GM12878 (cell line): Measurements from ENCODE around the gene TRA2B. TPM values are rescaled to one million over a fixed set of nuclear protein-coding genes. Genes with fewer than 3 reads are reported as not detected.

Source experiments
- ATAC-seq: fragments of 200-7000 bp; cut with Tn5 transposase; 3 replicates; pipeline ENCODE4 v1.9.1; 2020; ENCODE audit warnings: mild to moderate bottlenecking, moderate library complexity
- BruUV-seq: library from RNA; stranded (reverse); fragments of 400-500 nt; replicated peaks from 2 replicates; lab custom pipeline; 2021; lab: Mats Ljungman, UMichigan
- CTCF ChIA-PET: fragments of 300-600 bp; sonication (Branson Sonifier 250); formaldehyde crosslinking; extraction: SDS; loops from one replicate; lab custom pipeline; 2021; ENCODE audit warnings: inconsistent platforms; lab: Yijun Ruan, JAX
- POLR2A ChIA-PET: fragments of 350-600 bp; formaldehyde crosslinking; extraction: SDS; loops from one replicate; lab custom pipeline; 2021; ENCODE audit warnings: inconsistent platforms; lab: Charles Lee
- RAD21 ChIA-PET: fragments of 300-600 bp; sonication (Branson Sonifier 250); formaldehyde crosslinking; loops from one replicate; lab custom pipeline; 2023; ENCODE audit warnings: antibody characterized with exemption; ENCODE audit not compliant: unreplicated experiment; lab: Charles Lee
- SMC1A ChIA-PET: fragments of 300-600 bp; sonication (Branson Sonifier 250); formaldehyde crosslinking; loops from one replicate; lab custom pipeline; 2023; ENCODE audit not compliant: unreplicated experiment, uncharacterized antibody; lab: Charles Lee
- DNase-seq: peaks from one replicate; pipeline ENCODE4 v3.0.0-alpha.2; 2011; ENCODE audit warnings: low read depth, low spot score
- FAIRE-seq: peaks from 3 replicates; lab custom pipeline; 2011; peaks lifted over from hg19 to GRCh38; lab: Jason Lieb, UNC
- H2AFZ ChIP-seq: 2 replicates; pipeline ENCODE4 v1.6.0; 2011; ENCODE audit warnings: low read depth, low read length, control low read depth; ENCODE audit not compliant: control insufficient read depth
- H3K27ac ChIP-seq: 2 replicates; pipeline ENCODE4 v1.5.1; 2011; ENCODE audit warnings: control low read depth; ENCODE audit not compliant: control insufficient read depth, insufficient read depth
- H3K27me3 ChIP-seq, 2 experiments: replicated peaks in 1 of 2; 2 replicates each; pipeline versions ENCODE4 v1.6.0 to v1.6.1; 2011; ENCODE audit warnings: low read length in 1 of 2; ENCODE audit not compliant: control insufficient read depth in 2 of 2, insufficient read depth in 2 of 2
- H3K36me3 ChIP-seq, 2 experiments: 2 replicates each; pipeline ENCODE4 v1.5.1; 2011; ENCODE audit warnings: low read length in 1 of 2; ENCODE audit not compliant: control insufficient read depth in 2 of 2, insufficient read depth in 2 of 2
- H3K4me1 ChIP-seq: 2 replicates; pipeline ENCODE4 v1.6.1; 2011; ENCODE audit warnings: mild to moderate bottlenecking, low read length, moderate library complexity, mixed read lengths; ENCODE audit not compliant: control insufficient read depth, insufficient read depth
- H3K4me2 ChIP-seq: 2 replicates; pipeline ENCODE4 v1.6.0; 2011; ENCODE audit warnings: control low read depth; ENCODE audit not compliant: control insufficient read depth, insufficient read depth
- H3K4me3 ChIP-seq: fragments of 200-600 bp; sonication (generic); 2 replicates; pipeline ENCODE4 v1.5.1; 2016
- H3K79me2 ChIP-seq: 2 replicates; pipeline ENCODE4 v1.6.0; 2011; ENCODE audit warnings: low read length; ENCODE audit not compliant: control insufficient read depth, insufficient read depth
- H3K9ac ChIP-seq: 2 replicates; pipeline ENCODE4 v1.8.0; 2011; ENCODE audit warnings: low read length, control low read depth, mixed read lengths; ENCODE audit not compliant: control insufficient read depth, insufficient read depth
- H3K9me3 ChIP-seq: replicated peaks from 3 replicates; pipeline ENCODE4 v1.5.1; 2011; ENCODE audit warnings: mild to moderate bottlenecking, low read length; ENCODE audit not compliant: control insufficient read depth, insufficient read depth
- H4K20me1 ChIP-seq: 2 replicates; pipeline ENCODE4 v1.6.0; 2011; ENCODE audit not compliant: control insufficient read depth, insufficient read depth
- WGBS: methylation state at CpG from one replicate; pipeline ENCODE4 v1.1.6; 2016; ENCODE audit warnings: low lambda C conversion rate; ENCODE audit not compliant: insufficient replicate concordance, insufficient coverage; ENCODE audit errors: missing lambda C conversion rate; 5-methylcytosine and 5-hydroxymethylcytosine counted together
- in situ Hi-C: fragments of 300-500 bp; cut with MboI; formaldehyde crosslinking; loops from 9 replicates; pipeline ENCODE4 v1.14.3; 2018; ENCODE audit warnings: mixed read lengths
- intact Hi-C: fragments of 100-400 bp; cut with micrococcal nuclease; formaldehyde crosslinking; loops from one replicate; pipeline ENCODE4 v1.14.2; 2022; ENCODE audit not compliant: unreplicated experiment
- polyA plus RNA-seq, 11 experiments: library from polyadenylated mRNA; depleted of rRNA in 4 of 11; unstranded in 6 of 11; stranded (reverse) in 5 of 11; fragments of >200 nt; fragmentation: Nextera tagmentation in 4 of 11; fragmentation: Illumina TruSeq in 1 of 11; extraction: Ambion mirVana in 4 of 11; extraction: Trizol in 1 of 11; gene quantifications; 1 replicate in 1 of 11; 2 replicates in 10 of 11; pipeline versions ENCODE4 v1.2.1 to v1.2.3, GENCODE V29; 2011 to 2016; ENCODE audit warnings: inconsistent platforms in 2 of 11, missing spikeins in 2 of 11, low read depth in 1 of 11
- total RNA-seq, 4 experiments: library from RNA; depleted of rRNA in 3 of 4; stranded (reverse); fragments of >200 nt in 3 of 4; fragmentation: Illumina TruSeq in 1 of 4; extraction: Trizol in 1 of 4; gene quantifications; 2 replicates each; pipeline versions ENCODE4 v1.2.1 to v1.2.3, GENCODE V29; 2013 to 2021
- TF ChIP-seq, protein P1 (sequence below): fragments of 450-650 bp; IDR thresholded peaks from 2 replicates; pipeline ENCODE4 v1.6.1; 2018; ENCODE audit warnings: borderline replicate concordance, mild to moderate bottlenecking; ENCODE audit not compliant: partially characterized antibody
- TF ChIP-seq, protein P2 (sequence below): fragments of 450-650 bp; IDR thresholded peaks from 2 replicates; pipeline ENCODE4 v1.6.1; 2017; ENCODE audit warnings: mild to moderate bottlenecking, moderate library complexity

TRA2B gene
- total and polyA plus RNA-seq, 10 of the 15 experiments (the other 5 are each of a cell fraction or from before 2014, with no cell fraction given), result 130 to 317 (median 278) TPM

DNA sequence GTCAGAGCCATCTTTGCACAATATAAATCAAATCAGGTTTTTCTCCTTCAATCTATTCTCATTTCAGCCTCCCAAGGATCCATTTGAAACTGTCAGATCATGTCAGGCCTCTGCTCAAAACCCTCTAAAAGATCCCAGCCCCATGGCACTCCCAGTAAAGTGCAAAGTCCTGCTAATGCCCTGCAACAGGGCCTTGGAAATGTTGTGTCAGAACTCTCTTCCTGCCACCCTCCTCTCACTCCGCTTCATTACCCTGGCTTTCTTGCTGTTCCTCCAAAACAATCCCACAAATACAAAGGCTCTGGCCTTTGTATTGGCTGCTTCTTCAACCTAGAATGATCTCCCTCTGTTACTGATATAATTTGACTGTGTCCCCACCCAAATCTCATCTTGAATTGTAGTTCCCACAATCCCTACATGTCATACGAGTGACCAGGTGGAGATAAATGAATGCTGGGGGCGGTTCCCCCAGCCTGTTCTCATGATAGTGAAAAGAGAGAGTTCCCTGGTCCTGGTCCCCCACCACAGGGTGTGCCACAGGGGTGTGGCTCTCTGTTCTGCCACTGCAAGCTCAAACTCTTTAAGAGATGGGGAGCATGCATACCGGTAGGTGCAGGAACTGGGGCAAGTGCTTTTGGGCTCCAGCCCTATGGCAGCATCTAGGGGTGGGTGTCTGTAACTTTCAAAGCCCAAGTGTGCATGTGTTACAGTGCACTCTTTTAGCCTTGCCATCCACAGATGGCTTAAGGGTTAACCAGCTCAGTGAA is 22.9 kb upstream of the TRA2B start:
- H3K9me3 ChIP-seq, result no peaks in the 10 kb centered on the region; the same call in 2 of the 3 replicates
- WGBS, result 41% methylated on average over 4 of the region's 4 CpGs
- H3K27me3 ChIP-seq, result no peaks in the 10 kb centered on the region
- intact Hi-C loops, result no loop called here
- TF ChIP-seq, protein P1, sequence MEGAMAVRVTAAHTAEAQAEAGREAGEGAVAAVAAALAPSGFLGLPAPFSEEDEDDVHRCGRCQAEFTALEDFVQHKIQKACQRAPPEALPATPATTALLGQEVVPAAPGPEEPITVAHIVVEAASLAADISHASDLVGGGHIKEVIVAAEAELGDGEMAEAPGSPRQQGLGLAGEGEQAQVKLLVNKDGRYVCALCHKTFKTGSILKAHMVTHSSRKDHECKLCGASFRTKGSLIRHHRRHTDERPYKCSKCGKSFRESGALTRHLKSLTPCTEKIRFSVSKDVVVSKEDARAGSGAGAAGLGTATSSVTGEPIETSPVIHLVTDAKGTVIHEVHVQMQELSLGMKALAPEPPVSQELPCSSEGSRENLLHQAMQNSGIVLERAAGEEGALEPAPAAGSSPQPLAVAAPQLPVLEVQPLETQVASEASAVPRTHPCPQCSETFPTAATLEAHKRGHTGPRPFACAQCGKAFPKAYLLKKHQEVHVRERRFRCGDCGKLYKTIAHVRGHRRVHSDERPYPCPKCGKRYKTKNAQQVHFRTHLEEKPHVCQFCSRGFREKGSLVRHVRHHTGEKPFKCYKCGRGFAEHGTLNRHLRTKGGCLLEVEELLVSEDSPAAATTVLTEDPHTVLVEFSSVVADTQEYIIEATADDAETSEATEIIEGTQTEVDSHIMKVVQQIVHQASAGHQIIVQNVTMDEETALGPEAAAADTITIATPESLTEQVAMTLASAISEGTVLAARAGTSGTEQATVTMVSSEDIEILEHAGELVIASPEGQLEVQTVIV, result no peak
- TF ChIP-seq, protein P2, sequence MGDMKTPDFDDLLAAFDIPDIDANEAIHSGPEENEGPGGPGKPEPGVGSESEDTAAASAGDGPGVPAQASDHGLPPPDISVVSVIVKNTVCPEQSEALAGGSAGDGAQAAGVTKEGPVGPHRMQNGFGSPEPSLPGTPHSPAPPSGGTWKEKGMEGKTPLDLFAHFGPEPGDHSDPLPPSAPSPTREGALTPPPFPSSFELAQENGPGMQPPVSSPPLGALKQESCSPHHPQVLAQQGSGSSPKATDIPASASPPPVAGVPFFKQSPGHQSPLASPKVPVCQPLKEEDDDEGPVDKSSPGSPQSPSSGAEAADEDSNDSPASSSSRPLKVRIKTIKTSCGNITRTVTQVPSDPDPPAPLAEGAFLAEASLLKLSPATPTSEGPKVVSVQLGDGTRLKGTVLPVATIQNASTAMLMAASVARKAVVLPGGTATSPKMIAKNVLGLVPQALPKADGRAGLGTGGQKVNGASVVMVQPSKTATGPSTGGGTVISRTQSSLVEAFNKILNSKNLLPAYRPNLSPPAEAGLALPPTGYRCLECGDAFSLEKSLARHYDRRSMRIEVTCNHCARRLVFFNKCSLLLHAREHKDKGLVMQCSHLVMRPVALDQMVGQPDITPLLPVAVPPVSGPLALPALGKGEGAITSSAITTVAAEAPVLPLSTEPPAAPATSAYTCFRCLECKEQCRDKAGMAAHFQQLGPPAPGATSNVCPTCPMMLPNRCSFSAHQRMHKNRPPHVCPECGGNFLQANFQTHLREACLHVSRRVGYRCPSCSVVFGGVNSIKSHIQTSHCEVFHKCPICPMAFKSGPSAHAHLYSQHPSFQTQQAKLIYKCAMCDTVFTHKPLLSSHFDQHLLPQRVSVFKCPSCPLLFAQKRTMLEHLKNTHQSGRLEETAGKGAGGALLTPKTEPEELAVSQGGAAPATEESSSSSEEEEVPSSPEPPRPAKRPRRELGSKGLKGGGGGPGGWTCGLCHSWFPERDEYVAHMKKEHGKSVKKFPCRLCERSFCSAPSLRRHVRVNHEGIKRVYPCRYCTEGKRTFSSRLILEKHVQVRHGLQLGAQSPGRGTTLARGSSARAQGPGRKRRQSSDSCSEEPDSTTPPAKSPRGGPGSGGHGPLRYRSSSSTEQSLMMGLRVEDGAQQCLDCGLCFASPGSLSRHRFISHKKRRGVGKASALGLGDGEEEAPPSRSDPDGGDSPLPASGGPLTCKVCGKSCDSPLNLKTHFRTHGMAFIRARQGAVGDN, result no peak
- no peak overlapping the region for H3K9ac ChIP-seq
- no peak overlapping the region for H2AFZ ChIP-seq
- no peak overlapping the region for H3K27ac ChIP-seq
- POLR2A ChIA-PET, result no interaction called here
- peak; percentile 24; the same call in 2 of the 3 replicates for ATAC-seq
- H3K4me3 ChIP-seq, result no peak overlapping the region
- CTCF ChIA-PET, result interaction anchor here (1.0 to 4.2 kb wide), 2 partner anchors 17 to 578 kb away, joined by 3 to 36 read pairs; no protein-coding TSS in a partner anchor
- H4K20me1 ChIP-seq, result no peaks in the 10 kb centered on the region
- no peak for FAIRE-seq
- H3K4me2 ChIP-seq, result no peak overlapping the region
- SMC1A ChIA-PET, result interaction anchor here (0.9 to 2.3 kb wide), 2 partner anchors 13 to 17 kb away, joined by 3 to 7 read pairs; no protein-coding TSS in a partner anchor
- no peaks in the 10 kb centered on the region for H3K36me3 ChIP-seq
- H3K4me1 ChIP-seq, result no peaks in the 10 kb centered on the region
- no TSS peak for BruUV-seq
- DNase-seq, result no peak
- RAD21 ChIA-PET, result interaction anchor here (2.0 kb wide), 1 partner anchor 17 kb away, joined by 7 read pairs; no protein-coding TSS in a partner anchor
- in situ Hi-C loops, result no loop called here
- H3K79me2 ChIP-seq, result no peaks in the 10 kb centered on the region
